A549 (cell line): ENCODE data around the gene FGD4. TPM values are rescaled to one million over a fixed set of nuclear protein-coding genes. Genes with fewer than 3 reads are reported as not detected.

Experiments
- ATAC-seq, 2 experiments: fragments of 200-7000 bp in 1 of 2; fragments of >200 bp in 1 of 2; cut with Nextera tagmentation in 1 of 2; cut with Tn5 transposase in 1 of 2; 3 replicates each; pipeline versions ENCODE4 v1.8.0 to v1.9.1; 2018 to 2020; ENCODE audit warnings: mild to moderate bottlenecking in 1 of 2, moderate library complexity in 1 of 2
- CTCF ChIA-PET: fragments of 300-600 bp; sonication (Branson Sonifier 250); formaldehyde crosslinking; extraction: SDS; loops from one replicate; lab custom pipeline; 2021; ENCODE audit warnings: antibody characterized with exemption, inconsistent platforms; lab: Yijun Ruan, JAX
- POLR2A ChIA-PET: fragments of 350-600 bp; formaldehyde crosslinking; extraction: SDS; loops from one replicate; lab custom pipeline; 2021; ENCODE audit warnings: antibody characterized with exemption, inconsistent platforms; lab: Yijun Ruan, JAX
- DNase-seq, 2 experiments: peaks; one replicate each; pipeline versions ENCODE4 v3.0.0 to v3.0.0-alpha.2; 2011 to 2016; ENCODE audit warnings: low read depth in 1 of 2, low spot score in 1 of 2
- FAIRE-seq: peaks from 2 replicates; lab custom pipeline; 2011; peaks lifted over from hg19 to GRCh38; lab: Jason Lieb, UNC
- H3K27ac ChIP-seq, 2 experiments: fragments of >200 bp; sonication (Bioruptor Twin); formaldehyde crosslinking; 3 replicates each; pipeline ENCODE4 v1.5.1; 2016 to 2017
- H3K4me1 ChIP-seq: fragments of >200 bp; sonication (Bioruptor Twin); formaldehyde crosslinking; 3 replicates; pipeline ENCODE4 v1.6.1; 2016
- H3K4me2 ChIP-seq: fragments of >200 bp; sonication (Bioruptor Twin); formaldehyde crosslinking; 3 replicates; pipeline ENCODE4 v1.6.1; 2016
- H3K4me3 ChIP-seq: fragments of >200 bp; sonication (Bioruptor Twin); formaldehyde crosslinking; 3 replicates; pipeline ENCODE4 v1.5.1; 2016
- H3K9me3 ChIP-seq: fragments of >200 bp; sonication (Bioruptor Twin); formaldehyde crosslinking; 3 replicates; pipeline ENCODE4 v1.6.1; 2016
- BHLHE40 ChIP-seq: IDR thresholded peaks from 2 replicates; pipeline ENCODE4 v1.6.1; 2012; ENCODE audit warnings: low read depth, low read length, inconsistent platforms
- CBX2 ChIP-seq: fragments of 200-600 bp; sonication (generic); IDR thresholded peaks from 2 replicates; pipeline ENCODE4 v1.6.1; 2016; ENCODE audit warnings: low read depth, mild to moderate bottlenecking, borderline replicate concordance
- CBX8 ChIP-seq: fragments of 200-600 bp; sonication (generic); IDR thresholded peaks from 2 replicates; pipeline ENCODE4 v1.6.1; 2016
- CHD4 ChIP-seq: fragments of 200-600 bp; sonication (generic); IDR thresholded peaks from 2 replicates; pipeline ENCODE4 v1.6.1; 2016; ENCODE audit warnings: antibody characterized with exemption, mild to moderate bottlenecking, borderline replicate concordance
- CTCF ChIP-seq: fragments of >200 bp; sonication (Bioruptor Twin); formaldehyde crosslinking; IDR thresholded peaks from 3 replicates; pipeline ENCODE4 v1.5.1; 2016
- EHF ChIP-seq: fragments of 250-450 bp; sonication (Bioruptor Pico); IDR thresholded peaks from 2 replicates; pipeline ENCODE4 v1.5.0; 2020; ENCODE audit warnings: mild to moderate bottlenecking
- EP300 ChIP-seq, 2 experiments: fragments of >200 bp; sonication (Bioruptor Twin); formaldehyde crosslinking; IDR thresholded peaks; 2 replicates in 1 of 2; 3 replicates in 1 of 2; pipeline ENCODE4 v1.6.1; 2016 to 2017
- FOSL2 ChIP-seq, 2 experiments: fragments of 450-650 bp in 1 of 2; fragments of >200 bp in 1 of 2; sonication (Bioruptor Twin) in 1 of 2; formaldehyde crosslinking; IDR thresholded peaks; 2 replicates each; pipeline versions ENCODE4 v1.5.0 to v1.6.1; 2016 to 2020; ENCODE audit warnings: mild to moderate bottlenecking in 1 of 2, moderate library complexity in 1 of 2
- HEYL ChIP-seq: fragments of 250-450 bp; sonication (Bioruptor Pico); IDR thresholded peaks from 2 replicates; pipeline ENCODE4 v1.8.0; 2021; ENCODE audit warnings: mild to moderate bottlenecking, moderate library complexity
- HOXB13 ChIP-seq: fragments of 250-450 bp; sonication (Bioruptor Pico); IDR thresholded peaks from 2 replicates; pipeline ENCODE4 v1.5.0; 2020; ENCODE audit warnings: low read depth, mild to moderate bottlenecking, moderate library complexity
- HOXB5 ChIP-seq: fragments of 250-450 bp; sonication (Bioruptor Pico); IDR thresholded peaks from 2 replicates; pipeline ENCODE4 v1.5.0; 2020; ENCODE audit warnings: mild to moderate bottlenecking, moderate library complexity
- JUN ChIP-seq, 2 experiments: fragments of >200 bp; sonication (Bioruptor Twin); formaldehyde crosslinking; IDR thresholded peaks; 2 replicates in 1 of 2; 3 replicates in 1 of 2; pipeline ENCODE4 v1.6.1; 2016 to 2017
- MYC ChIP-seq: IDR thresholded peaks from 2 replicates; pipeline ENCODE4 v1.6.1; 2012; ENCODE audit warnings: mild to moderate bottlenecking, inconsistent platforms, low read length, improper control_type of control experiment, borderline replicate concordance
- POLR2AphosphoS2 ChIP-seq: conservative IDR thresholded peaks from 2 replicates; pipeline ENCODE4 v1.6.1; 2012; ENCODE audit warnings: low read length, improper control_type of control experiment, inconsistent platforms
- RARB ChIP-seq: fragments of 250-450 bp; sonication (Bioruptor Pico); IDR thresholded peaks from 2 replicates; pipeline ENCODE4 v1.8.0; 2021; ENCODE audit warnings: mild to moderate bottlenecking, moderate library complexity
- REST ChIP-seq: fragments of 200-600 bp; sonication (generic); IDR thresholded peaks from 2 replicates; pipeline ENCODE4 v1.6.1; 2016; ENCODE audit warnings: antibody characterized with exemption, mild to moderate bottlenecking, moderate library complexity
- SREBF2 ChIP-seq: fragments of 450-650 bp; IDR thresholded peaks from 2 replicates; pipeline ENCODE4 v1.6.1; 2014; ENCODE audit warnings: mild to moderate bottlenecking, moderate library complexity
- TP53 ChIP-seq: fragments of 250-450 bp; sonication (Bioruptor Pico); IDR thresholded peaks from 2 replicates; pipeline ENCODE4 v1.5.0; 2021; ENCODE audit warnings: mild to moderate bottlenecking, moderate library complexity
- ZFP36 ChIP-seq: fragments of 450-650 bp; IDR thresholded peaks from 2 replicates; pipeline ENCODE4 v1.6.1; 2014; ENCODE audit warnings: borderline replicate concordance; ENCODE audit not compliant: partially characterized antibody
- ZNF302 ChIP-seq: fragments of 250-450 bp; sonication (Bioruptor Pico); IDR thresholded peaks from 2 replicates; pipeline ENCODE4 v1.9.0; 2021; ENCODE audit warnings: inconsistent platforms, mild to moderate bottlenecking, moderate library complexity
- ZSCAN20 ChIP-seq: fragments of 250-450 bp; sonication (Bioruptor Pico); IDR thresholded peaks from 2 replicates; pipeline ENCODE4 v1.8.0; 2022; ENCODE audit warnings: mild to moderate bottlenecking, moderate library complexity
- WGBS: methylation state at CpG from one replicate; pipeline ENCODE4 v1.1.6; 2017; ENCODE audit errors: missing lambda C conversion rate; 5-methylcytosine and 5-hydroxymethylcytosine counted together
- polyA plus RNA-seq, 4 experiments: library from polyadenylated mRNA; depleted of rRNA in 3 of 4; stranded (reverse); fragments of >200 nt; fragmentation: RNase III in 1 of 4; extraction: RNeasy Plus Mini Kit Qiagen cat#74134 plus additional on column Dnase treatment in 1 of 4; gene quantifications; 2 replicates in 3 of 4; 3 replicates in 1 of 4; pipeline ENCODE4 v1.2.3, GENCODE V29; 2011 to 2017
- TF ChIP-seq, protein P1 (sequence below): IDR thresholded peaks from 2 replicates; pipeline ENCODE4 v1.6.1; 2012; ENCODE audit warnings: low read depth, borderline replicate concordance
- TF ChIP-seq, protein P2 (sequence below): fragments of >200 bp; sonication (Bioruptor Twin); formaldehyde crosslinking; IDR thresholded peaks from 3 replicates; pipeline ENCODE4 v1.6.1; 2016
- TF ChIP-seq, protein P3 (sequence below): IDR thresholded peaks from 2 replicates; pipeline ENCODE4 v1.6.1; 2012

Gene FGD4
- polyA plus RNA-seq, 2 of the 4 experiments (the other 2 are of a cell fraction): 2.2 to 6.0 TPM

DNA sequence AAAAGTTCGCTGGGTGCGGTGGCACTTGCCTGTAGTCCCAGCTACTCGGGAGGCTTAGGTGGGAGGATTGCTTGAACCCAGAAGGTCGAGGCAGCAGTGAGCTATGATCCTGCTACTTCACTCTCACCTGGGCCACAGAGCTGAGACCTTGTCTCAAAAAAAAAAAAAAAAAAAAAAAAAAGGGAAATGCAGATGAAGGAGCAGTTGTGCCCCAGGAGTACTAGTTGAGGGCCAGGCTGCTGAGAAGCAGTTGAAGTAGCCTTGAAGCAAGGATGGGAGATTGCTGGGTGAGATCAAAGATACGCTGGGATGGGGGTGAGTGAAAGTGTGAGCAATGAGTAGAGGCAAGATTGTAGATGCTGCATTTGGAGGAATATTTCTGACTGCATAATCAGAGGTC lies 186.3 kb downstream of the FGD4 start:
- TF ChIP-seq TP53 (CRISPR knock-in tag) (no peak), HEYL (no peak), FOSL2 (IDR thresholded peaks at IDR 0.05) (no peak), FOSL2 (CRISPR knock-in tag; IDR thresholded peaks at IDR 0.05) (no peak), MYC (no peak), SREBF2 (no peak), CTCF (no peak), CHD4 (no peak), RARB (CRISPR knock-in tag) (no peak), REST (no peak), HOXB13 (CRISPR knock-in tag) (no peak), CBX8 (no peak)
- TF ChIP-seq, protein P1, sequence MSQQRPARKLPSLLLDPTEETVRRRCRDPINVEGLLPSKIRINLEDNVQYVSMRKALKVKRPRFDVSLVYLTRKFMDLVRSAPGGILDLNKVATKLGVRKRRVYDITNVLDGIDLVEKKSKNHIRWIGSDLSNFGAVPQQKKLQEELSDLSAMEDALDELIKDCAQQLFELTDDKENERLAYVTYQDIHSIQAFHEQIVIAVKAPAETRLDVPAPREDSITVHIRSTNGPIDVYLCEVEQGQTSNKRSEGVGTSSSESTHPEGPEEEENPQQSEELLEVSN: no peak
- TF ChIP-seq, protein P2, sequence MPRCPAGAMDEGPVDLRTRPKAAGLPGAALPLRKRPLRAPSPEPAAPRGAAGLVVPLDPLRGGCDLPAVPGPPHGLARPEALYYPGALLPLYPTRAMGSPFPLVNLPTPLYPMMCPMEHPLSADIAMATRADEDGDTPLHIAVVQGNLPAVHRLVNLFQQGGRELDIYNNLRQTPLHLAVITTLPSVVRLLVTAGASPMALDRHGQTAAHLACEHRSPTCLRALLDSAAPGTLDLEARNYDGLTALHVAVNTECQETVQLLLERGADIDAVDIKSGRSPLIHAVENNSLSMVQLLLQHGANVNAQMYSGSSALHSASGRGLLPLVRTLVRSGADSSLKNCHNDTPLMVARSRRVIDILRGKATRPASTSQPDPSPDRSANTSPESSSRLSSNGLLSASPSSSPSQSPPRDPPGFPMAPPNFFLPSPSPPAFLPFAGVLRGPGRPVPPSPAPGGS: no peak
- CTCF ChIA-PET: interaction anchor here (0.6 to 0.9 kb wide), 2 partner anchors 30 to 220 kb away, joined by 3 read pairs; no protein-coding TSS in a partner anchor
- ATAC-seq (no peak), FAIRE-seq (no peak), DNase-seq (no peak)
- 87% methylated on average over 5 of the region's 5 CpGs for WGBS
- Histone ChIP-seq H3K4me3 (no peak overlapping the region), H3K9me3 (no peaks in the 10 kb centered on the region), H3K27ac (no peak overlapping the region), H3K4me2 (no peak overlapping the region), H3K4me1 (peaks cover 8% of the 10 kb centered on the region; the same call in 2 of the 3 replicates)
- POLR2A ChIA-PET: no interaction called here

DNA sequence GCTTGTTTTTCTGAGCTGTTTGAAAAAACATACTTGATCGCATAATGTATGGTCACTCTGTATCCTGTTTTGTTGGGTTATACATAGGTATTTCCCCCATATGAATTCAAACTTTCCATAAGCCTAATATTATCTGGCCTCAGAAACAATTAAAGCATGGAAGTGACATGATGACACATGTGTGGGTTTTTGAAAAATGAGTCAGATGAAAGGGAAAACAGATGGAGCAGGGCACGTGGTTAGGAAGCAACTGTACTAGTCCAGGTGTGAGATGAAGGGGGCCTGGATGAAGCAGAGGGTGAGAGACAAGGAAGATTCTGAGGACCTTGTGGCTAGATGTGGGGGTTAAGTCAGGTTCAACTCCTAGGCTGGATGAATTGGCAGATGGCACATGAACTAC lies 187.0 kb downstream of the FGD4 start:
- ChIA-PET CTCF (interaction anchor here (0.9 kb wide), 1 partner anchor 31 kb away, joined by 3 read pairs; no protein-coding TSS in a partner anchor), POLR2A (no interaction called here)
- ATAC-seq: no peak
- DNase-seq: no peak
- Histone ChIP-seq H3K27ac (no peak overlapping the region), H3K9me3 (no peaks in the 10 kb centered on the region), H3K4me2 (no peak overlapping the region)
- 79% methylated on average over 2 of the region's 2 CpGs for WGBS
- TF ChIP-seq ZNF302 (CRISPR knock-in tag): no peak
- no peak for TF ChIP-seq ZSCAN20
- no peak for TF ChIP-seq EHF
- TF ChIP-seq CBX8: no peak
- TF ChIP-seq RARB (CRISPR knock-in tag): no peak
- TF ChIP-seq JUN (IDR thresholded peaks at IDR 0.05): no peak
- no peak for TF ChIP-seq HOXB5 (CRISPR knock-in tag)
- TF ChIP-seq EP300 (IDR thresholded peaks at IDR 0.05): no peak
- no peak for TF ChIP-seq REST
- TF ChIP-seq, protein P3, sequence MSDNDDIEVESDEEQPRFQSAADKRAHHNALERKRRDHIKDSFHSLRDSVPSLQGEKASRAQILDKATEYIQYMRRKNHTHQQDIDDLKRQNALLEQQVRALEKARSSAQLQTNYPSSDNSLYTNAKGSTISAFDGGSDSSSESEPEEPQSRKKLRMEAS: no peak
- no peak for TF ChIP-seq SREBF2
- no peak for TF ChIP-seq ZFP36
- no peak for TF ChIP-seq POLR2AphosphoS2
- TF ChIP-seq BHLHE40: no peak
- no peak for TF ChIP-seq CBX2
- TF ChIP-seq, all 56 proteins: peak for 0
- H3K4me3 ChIP-seq: no peak overlapping the region
- H3K4me1 ChIP-seq: peaks cover 8% of the 10 kb centered on the region; the same call in 2 of the 3 replicates
- FAIRE-seq: no peak
